ENCODE results near the gene VPS4A.

DNA sequence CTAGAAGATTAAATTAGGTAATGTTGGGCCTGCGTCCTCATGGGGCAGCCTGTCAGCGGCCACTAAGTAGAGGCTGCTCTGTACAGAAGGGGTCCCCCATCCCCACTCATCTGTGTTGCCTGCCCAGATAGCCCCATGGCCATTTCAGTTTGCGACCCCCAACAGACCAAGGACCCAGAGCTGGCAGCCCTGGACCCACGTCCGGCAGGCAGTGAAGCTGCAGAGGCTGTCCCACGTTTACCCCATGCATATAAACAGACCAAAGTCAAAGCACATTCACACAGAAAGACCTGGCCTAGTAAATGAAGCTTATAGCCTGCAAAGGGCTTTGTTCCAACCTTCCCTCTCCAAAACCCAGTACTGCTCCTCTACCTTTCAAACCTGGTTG is 14.6 kb downstream of the VPS4A start:
- TF ChIP-seq, protein P1, sequence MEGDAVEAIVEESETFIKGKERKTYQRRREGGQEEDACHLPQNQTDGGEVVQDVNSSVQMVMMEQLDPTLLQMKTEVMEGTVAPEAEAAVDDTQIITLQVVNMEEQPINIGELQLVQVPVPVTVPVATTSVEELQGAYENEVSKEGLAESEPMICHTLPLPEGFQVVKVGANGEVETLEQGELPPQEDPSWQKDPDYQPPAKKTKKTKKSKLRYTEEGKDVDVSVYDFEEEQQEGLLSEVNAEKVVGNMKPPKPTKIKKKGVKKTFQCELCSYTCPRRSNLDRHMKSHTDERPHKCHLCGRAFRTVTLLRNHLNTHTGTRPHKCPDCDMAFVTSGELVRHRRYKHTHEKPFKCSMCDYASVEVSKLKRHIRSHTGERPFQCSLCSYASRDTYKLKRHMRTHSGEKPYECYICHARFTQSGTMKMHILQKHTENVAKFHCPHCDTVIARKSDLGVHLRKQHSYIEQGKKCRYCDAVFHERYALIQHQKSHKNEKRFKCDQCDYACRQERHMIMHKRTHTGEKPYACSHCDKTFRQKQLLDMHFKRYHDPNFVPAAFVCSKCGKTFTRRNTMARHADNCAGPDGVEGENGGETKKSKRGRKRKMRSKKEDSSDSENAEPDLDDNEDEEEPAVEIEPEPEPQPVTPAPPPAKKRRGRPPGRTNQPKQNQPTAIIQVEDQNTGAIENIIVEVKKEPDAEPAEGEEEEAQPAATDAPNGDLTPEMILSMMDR (conservative IDR thresholded peaks at IDR 0.05; ENCODE audit: low read depth, low read length), result no peak
- TF ChIP-seq BHLHE40 (IDR thresholded peaks at IDR 0.05; ENCODE audit: low read depth, low read length) (no peak), POLR2A (IDR thresholded peaks at IDR 0.05; ENCODE audit: low read depth, low read length) (no peak), MAZ (IDR thresholded peaks at IDR 0.05; ENCODE audit: borderline replicate concordance, low read depth, low read length) (no peak), SMC3 (IDR thresholded peaks at IDR 0.05; ENCODE audit: low read depth, low read length) (no peak)

All from IMR-90 (cell line).